Measurements from ENCODE around the gene TIRAP.

DNA sequence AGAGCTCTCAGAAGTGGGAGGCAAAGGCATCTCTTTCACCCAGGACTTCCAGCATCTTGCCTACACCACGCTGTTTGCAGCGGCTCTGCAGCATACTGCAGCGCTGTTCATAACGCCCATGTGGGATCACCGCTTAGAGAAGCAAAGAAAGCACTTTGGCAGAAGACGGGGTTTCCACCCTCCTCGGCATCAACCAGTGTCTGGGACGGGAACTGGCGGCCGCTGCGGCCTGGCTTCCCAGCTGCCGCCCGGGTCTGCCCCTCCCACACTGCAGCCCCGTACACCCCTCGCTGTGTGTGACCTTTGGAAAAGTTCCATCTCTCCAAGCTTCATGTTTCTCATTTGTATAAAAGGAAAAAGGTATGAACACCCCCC is 545 bp upstream of the TIRAP start:
- TF ChIP-seq POLR2AphosphoS5 (IDR thresholded peaks at IDR 0.05; ENCODE audit: borderline replicate concordance, low read depth, low read length) (no peak), EZH2 (IDR thresholded peaks at IDR 0.05) (no peak), FOXP2 (optimal IDR thresholded peaks at IDR 0.05; ENCODE audit: control extremely low read depth, extremely low read length, insufficient read depth) (no peak)
